DMS153 treated with DMSO at 0.1 percent for 48 hours (cell line): ENCODE results near the gene CBARP.

ENCODE experiments used
- DNase-seq: peaks from one replicate; lab custom pipeline; 2025; ENCODE audit not compliant: unreplicated experiment; lab: John Stamatoyannopoulos, UW

The CBARP gene

GRCh38 chr19:1228161-1228957 is 9.4 kb downstream of the CBARP start:
- no peak for DNase-seq

GRCh38 chr19:1227304-1228054 is 10.3 kb downstream of the CBARP start:
- no peak for DNase-seq

- DNase-seq = no peak
Observed at GRCh38 chr19:1226522-1227303, 11.1 kb downstream of the CBARP start.

GRCh38 chr19:1226227-1226518 is 11.6 kb downstream of the CBARP start:
- no peak for DNase-seq

GRCh38 chr19:1225440-1226226 is 12.2 kb downstream of the CBARP start:
- DNase-seq = no peak

- DNase-seq = no peak
Observed at GRCh38 chr19:1224847-1225246, 13.0 kb downstream of the CBARP start.

GRCh38 chr19:1224047-1224825 is 13.6 kb downstream of the CBARP start:
- no peak for DNase-seq

- DNase-seq = no peak
Observed at GRCh38 chr19:1223018-1223855, 14.6 kb downstream of the CBARP start.

- DNase-seq = no peak
Observed at GRCh38 chr19:1222394-1222793, 15.4 kb downstream of the CBARP start.

GRCh38 chr19:1221904-1222255 is 15.9 kb downstream of the CBARP start:
- DNase-seq = no peak

GRCh38 chr19:1220976-1221903 is 16.6 kb downstream of the CBARP start:
- DNase-seq = no peak

- DNase-seq = no peak
Observed at GRCh38 chr19:1220477-1220930, 17.3 kb downstream of the CBARP start.

- DNase-seq = no peak
Observed at GRCh38 chr19:1219786-1220476, 17.9 kb downstream of the CBARP start.

GRCh38 chr19:1218751-1219567 is 18.8 kb downstream of the CBARP start:
- DNase-seq = no peak

GRCh38 chr19:1217366-1217765 is 20.4 kb downstream of the CBARP start:
- DNase-seq = no peak

GRCh38 chr19:1216756-1217155 is 21.0 kb downstream of the CBARP start:
- no peak for DNase-seq
